HT-29 (cell line): Measurements from ENCODE around the gene FRYL. TPM values are rescaled to one million over a fixed set of nuclear protein-coding genes. Genes with fewer than 3 reads are reported as not detected.
A peak's percentile ranks its signal among the peaks of the same experiment; 100 is the strongest.
"Not testable (repeated sequence)": the region's sequence is repeated elsewhere in the genome, so short reads cannot be mapped to it uniquely, and the experiment has no call there.

Source experiments
- DNase-seq: peaks from one replicate; pipeline ENCODE4 v3.0.0-alpha.2; 2015; ENCODE audit warnings: low spot score
- total RNA-seq: library from RNA; depleted of rRNA; stranded (reverse); fragments of >200 nt; shearing (Covaris generic); gene quantifications from 2 replicates; pipeline ENCODE4 v1.2.3, GENCODE V29; 2014

FRYL gene
- total RNA-seq, 1 experiment from 2014 or later = 40.8 TPM

GRCh38 chr4:48664938-48665337 is 115.1 kb downstream of the FRYL start:
- DNase-seq = no peak

- DNase-seq = no peak
These were observed 118.7 kb downstream of the FRYL start for GRCh38 chr4:48661391-48661790.

- no peak for DNase-seq
These were observed 119.7 kb downstream of the FRYL start for GRCh38 chr4:48660347-48660746.

GRCh38 chr4:48654015-48654664 is 125.9 kb downstream of the FRYL start:
- no peak for DNase-seq

- no peak for DNase-seq
These were observed 126.7 kb downstream of the FRYL start for GRCh38 chr4:48653217-48654014.

GRCh38 chr4:48651914-48652313 is 128.2 kb downstream of the FRYL start:
- no peak for DNase-seq

GRCh38 chr4:48649505-48649904 is 130.6 kb downstream of the FRYL start:
- no peak for DNase-seq

GRCh38 chr4:48645225-48645794 is 134.8 kb downstream of the FRYL start:
- no peak for DNase-seq

- DNase-seq = no peak
These were observed 137.4 kb downstream of the FRYL start for GRCh38 chr4:48642421-48643374.

- no peak for DNase-seq
These were observed 138.7 kb downstream of the FRYL start for GRCh38 chr4:48641401-48641800.

GRCh38 chr4:48640699-48641098 is 139.4 kb downstream of the FRYL start:
- no peak for DNase-seq

- DNase-seq = no peak
These were observed 139.9 kb downstream of the FRYL start for GRCh38 chr4:48640225-48640624.

GRCh38 chr4:48639807-48640206 is 140.3 kb downstream of the FRYL start:
- DNase-seq = no peak

GRCh38 chr4:48638586-48638985 is 141.5 kb downstream of the FRYL start:
- not testable (repeated sequence) for DNase-seq

- DNase-seq = no peak
These were observed 143.2 kb downstream of the FRYL start for GRCh38 chr4:48636911-48637310.

- DNase-seq = no peak
These were observed 144.1 kb downstream of the FRYL start for GRCh38 chr4:48635980-48636379.

- DNase-seq = peak; percentile 5
These were observed 144.8 kb downstream of the FRYL start for GRCh38 chr4:48635310-48635709.

GRCh38 chr4:48634688-48635308 is 145.3 kb downstream of the FRYL start:
- no peak for DNase-seq

GRCh38 chr4:48633657-48634056 is 146.4 kb downstream of the FRYL start:
- no peak for DNase-seq

GRCh38 chr4:48629458-48629857 is 150.6 kb downstream of the FRYL start:
- DNase-seq = no peak

GRCh38 chr4:48623182-48623780 is 156.8 kb downstream of the FRYL start:
- no peak for DNase-seq
